Astrocyte of the cerebellum (primary cell): Measurements from ENCODE around the gene DUOX1.

Source experiments
- DNase-seq: peaks from one replicate; pipeline ENCODE4 v3.0.0-alpha.2; 2011; ENCODE audit warnings: low read depth
- H3K4me3 ChIP-seq: 2 replicates; pipeline ENCODE4 v1.5.1; 2011; ENCODE audit warnings: mild to moderate bottlenecking, low read depth, low read length, moderate library complexity
- CTCF ChIP-seq: IDR thresholded peaks from 2 replicates; pipeline ENCODE4 v1.5.1; 2012; ENCODE audit warnings: low read length, low read depth, moderate library complexity, mild to moderate bottlenecking; ENCODE audit errors: missing control alignments
- in situ Hi-C: cut with HindIII; loops from 2 replicates; pipeline ENCODE4 v1.10.0; 2017; ENCODE audit warnings: low sequenced_read_pairs

The DUOX1 gene

GRCh38 chr15:45203182-45203581, 73.4 kb downstream of the DUOX1 start:
- no peak overlapping the region for H3K4me3 ChIP-seq
- no peak for DNase-seq
- in situ Hi-C loops: loop anchor here (5.0 kb wide), 1 partner anchor 174 kb away; the partner anchor contains the start of gene GATM
- no peak for TF ChIP-seq CTCF

GRCh38 chr15:45205192-45205591, 75.4 kb downstream of the DUOX1 start:
- DNase-seq: peak; percentile 23
- no peak overlapping the region for H3K4me3 ChIP-seq
- peak; percentile 81 for TF ChIP-seq CTCF
- in situ Hi-C loops: no loop called here

GRCh38 chr15:45212493-45212892, 82.7 kb downstream of the DUOX1 start:
- in situ Hi-C loops: no loop called here
- no peak overlapping the region for H3K4me3 ChIP-seq
- DNase-seq: no peak
- no peak for TF ChIP-seq CTCF
